NCI-H2029 treated with DMSO at 0.1 percent for 48 hours (cell line): ENCODE data around the gene CRTC1.
A peak's percentile ranks its signal among the peaks of the same experiment; 100 is the strongest.

Experiments
- DNase-seq: peaks from one replicate; lab custom pipeline; 2025; lab: John Stamatoyannopoulos, UW

CRTC1 gene

GRCh38 chr19:18749362-18750231, 66.1 kb downstream of the CRTC1 start:
- DNase-seq: no peak

DNA sequence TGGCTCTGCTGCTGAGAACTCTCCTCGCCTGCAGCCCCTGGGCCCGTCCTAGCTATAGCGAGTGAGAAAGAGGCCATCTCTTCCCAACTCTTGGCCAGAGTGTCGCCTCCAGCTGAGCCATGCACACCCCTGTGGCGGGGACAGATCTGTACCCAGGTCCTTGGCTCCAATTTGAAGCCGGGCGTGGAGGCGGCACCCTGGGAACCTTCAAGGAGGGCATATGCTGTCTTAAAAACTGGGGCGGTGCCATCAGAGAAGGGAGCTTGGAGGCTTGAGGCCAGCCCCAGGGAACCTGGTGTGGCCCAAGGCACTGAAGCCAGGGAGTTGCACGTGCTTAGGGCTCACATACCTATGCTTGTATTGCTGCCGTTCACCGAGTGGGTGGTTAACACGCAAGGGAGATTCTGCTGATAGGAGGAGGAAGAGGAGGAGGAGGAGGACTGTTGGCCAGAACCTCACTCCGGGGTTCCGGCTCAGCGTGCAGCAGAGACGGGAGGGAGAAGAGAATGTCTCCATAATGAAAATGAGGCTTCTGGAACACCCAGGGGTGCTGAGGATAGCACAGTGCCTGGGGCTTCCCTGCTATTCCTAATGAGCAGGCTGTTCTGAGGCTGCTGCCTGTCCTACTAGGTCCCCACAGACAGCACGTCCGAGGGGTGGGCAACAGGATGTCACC, 67.0 kb downstream of the CRTC1 start:
- no peak for DNase-seq

GRCh38 chr19:18751571-18751970, 68.1 kb downstream of the CRTC1 start:
- no peak for DNase-seq

- no peak for DNase-seq
These were observed 71.0 kb downstream of the CRTC1 start for GRCh38 chr19:18754501-18754900.

GRCh38 chr19:18756896-18757295, 73.4 kb downstream of the CRTC1 start:
- DNase-seq: no peak

DNA sequence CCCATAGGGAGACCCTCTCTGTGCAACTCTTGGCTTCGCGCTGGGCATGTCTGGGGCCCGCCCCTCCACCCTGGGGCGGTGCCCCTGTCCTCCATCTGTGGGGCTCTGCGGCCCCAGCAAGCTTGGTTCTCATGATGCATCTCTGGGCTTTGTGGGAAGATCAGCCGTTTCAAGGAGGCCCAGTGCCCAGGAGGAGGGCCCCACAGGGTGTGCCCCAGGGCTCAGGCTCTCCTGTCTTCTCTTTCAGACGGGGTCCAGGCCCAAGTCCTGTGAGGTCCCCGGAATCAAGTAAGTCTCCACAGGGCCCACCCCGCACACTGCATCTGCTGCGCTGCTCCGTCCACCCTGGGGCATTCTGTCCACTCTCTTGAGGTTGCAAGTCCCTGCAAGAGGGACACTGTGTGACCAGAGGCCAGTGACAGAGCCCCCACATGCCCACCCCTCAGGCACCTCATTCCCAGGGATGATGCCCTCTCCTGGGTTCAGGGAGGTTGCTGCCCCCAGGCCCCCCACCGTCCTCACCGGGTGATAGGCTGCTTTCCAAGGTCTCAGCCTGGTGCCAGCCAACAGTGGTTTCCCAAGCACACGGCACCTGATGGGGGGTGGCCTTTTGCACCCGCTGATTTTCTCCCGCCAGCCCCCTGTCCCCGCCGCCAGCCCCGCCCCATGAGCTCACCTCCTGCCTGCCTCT, 76.0 kb downstream of the CRTC1 start:
- no peak for DNase-seq

- DNase-seq: no peak
These were observed 76.5 kb downstream of the CRTC1 start for GRCh38 chr19:18759995-18760426.

GRCh38 chr19:18760440-18761383, 77.2 kb downstream of the CRTC1 start:
- DNase-seq: no peak

GRCh38 chr19:18761531-18762110, 78.1 kb downstream of the CRTC1 start:
- peak; percentile 15 for DNase-seq

DNA sequence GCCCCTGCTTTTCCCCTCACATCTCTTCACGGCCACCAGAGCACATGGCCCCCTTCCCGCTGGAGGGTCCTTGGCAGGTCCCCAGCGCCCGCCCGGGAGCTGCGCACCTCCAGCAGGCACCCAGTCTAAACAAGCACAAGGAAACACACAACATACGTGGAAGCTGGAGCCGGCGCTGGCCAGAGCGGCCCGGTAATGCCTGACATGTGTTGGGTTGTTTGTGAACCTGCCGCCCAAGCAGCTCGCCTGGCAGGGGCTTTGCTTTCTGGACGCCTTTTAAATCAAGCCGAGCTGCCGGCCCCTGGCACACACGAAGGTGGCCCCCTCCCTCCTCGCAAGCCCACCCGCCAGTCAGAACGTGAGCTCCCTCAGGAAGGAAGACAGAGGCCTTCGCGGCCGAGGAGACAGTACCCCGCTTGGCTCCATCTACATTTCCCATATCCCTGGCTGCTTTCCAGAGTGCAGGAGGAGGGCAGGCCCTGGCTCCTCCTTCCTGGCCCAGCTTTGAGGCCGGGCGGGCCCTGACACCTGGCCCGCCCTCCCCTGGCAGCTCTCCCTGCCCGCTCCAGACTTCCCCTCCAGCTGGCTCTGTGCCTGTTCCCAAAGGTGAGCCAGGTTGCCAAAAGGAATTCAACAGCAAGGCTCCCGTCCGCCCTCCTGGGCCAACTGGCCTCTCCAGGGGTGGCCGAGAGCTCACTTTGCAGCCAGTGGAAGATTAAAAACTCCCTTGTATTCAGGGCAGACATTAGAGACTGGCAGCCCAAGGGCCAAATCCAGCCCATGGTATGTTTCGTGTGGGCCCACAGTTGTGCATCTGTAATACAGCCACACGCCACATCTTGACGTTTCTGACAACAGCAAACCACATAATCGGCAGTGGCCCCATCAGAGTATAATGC, 78.9 kb downstream of the CRTC1 start:
- DNase-seq: peak; percentile 95

- no peak for DNase-seq
These were observed 80.5 kb downstream of the CRTC1 start for GRCh38 chr19:18763674-18764590.

GRCh38 chr19:18764591-18765051, 81.1 kb downstream of the CRTC1 start:
- no peak for DNase-seq

- DNase-seq: peak; percentile 86
These were observed 81.7 kb downstream of the CRTC1 start for GRCh38 chr19:18765224-18765623.

DNA sequence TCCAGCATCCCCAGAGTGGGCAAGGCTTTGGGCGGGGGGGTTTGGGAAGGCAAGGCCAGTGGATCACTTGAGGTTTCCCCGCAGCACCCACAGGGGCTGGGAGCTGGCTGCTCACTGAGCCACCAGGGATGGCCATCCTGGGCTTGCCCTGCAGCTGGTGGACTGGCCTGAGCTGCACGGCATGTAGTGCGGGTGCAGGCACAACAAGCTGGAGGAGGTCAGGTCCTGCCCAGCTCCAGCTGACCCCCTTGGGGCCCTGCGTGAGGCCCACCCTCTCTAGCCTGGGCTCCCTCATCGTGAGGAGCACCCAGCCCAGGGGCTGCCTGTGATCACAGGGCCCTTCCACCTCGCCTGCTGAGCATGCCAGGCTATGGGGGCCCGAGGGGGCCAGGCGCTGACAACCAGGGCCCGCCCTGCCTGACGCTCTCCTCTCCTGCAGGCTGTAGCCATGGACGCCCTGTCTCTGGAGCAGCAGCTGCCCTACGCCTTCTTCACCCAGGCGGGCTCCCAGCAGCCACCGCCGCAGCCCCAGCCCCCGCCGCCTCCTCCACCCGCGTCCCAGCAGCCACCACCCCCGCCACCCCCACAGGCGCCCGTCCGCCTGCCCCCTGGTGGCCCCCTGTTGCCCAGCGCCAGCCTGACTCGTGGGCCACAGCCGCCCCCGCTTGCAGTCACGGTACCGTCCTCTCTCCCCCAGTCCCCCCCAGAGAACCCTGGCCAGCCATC, 84.7 kb downstream of the CRTC1 start:
- no peak for DNase-seq

DNA sequence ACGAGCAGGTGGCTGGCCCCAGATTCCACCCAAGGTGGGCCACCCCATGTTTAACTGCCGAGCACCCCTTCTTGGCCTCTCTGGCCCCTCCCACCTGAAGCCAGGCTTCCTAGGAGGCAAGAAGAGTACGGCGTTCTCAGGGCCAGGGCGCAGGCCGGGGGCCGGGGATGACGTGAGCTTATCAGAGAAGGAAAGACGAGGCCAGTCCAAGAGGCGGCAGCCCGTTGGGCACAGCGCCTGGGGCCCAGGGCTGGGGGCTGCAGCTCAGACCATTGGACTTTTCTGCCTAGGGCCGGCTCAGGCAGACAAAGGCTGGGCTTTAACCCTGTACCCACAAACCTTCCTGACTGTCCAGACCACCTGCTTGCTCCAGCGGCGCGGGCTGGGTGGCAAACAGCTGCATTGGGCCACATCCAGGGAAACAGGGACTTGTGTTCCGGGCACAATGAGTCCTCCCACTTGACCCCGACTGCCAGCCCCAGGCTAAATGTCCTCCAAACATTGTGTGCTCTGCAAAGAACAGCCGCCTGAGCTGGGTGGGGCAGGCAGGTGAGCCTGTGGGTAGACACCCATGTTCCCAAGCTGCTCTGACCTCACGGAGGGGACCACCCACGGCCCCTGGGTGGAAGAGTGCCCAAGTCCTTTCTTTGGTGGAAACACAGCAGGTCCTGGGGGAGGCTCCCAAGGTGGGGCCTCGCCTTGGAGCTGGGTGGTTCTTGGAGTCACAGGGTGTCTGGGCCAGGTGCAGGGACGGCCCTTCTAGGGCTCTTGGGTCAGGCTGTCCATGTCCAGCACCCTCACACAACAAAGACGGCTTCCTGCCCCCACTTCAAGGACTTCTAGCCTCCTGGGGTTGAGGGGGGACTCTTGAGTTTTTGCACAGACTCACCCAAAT, 85.8 kb downstream of the CRTC1 start:
- DNase-seq: peak; percentile 56

DNA sequence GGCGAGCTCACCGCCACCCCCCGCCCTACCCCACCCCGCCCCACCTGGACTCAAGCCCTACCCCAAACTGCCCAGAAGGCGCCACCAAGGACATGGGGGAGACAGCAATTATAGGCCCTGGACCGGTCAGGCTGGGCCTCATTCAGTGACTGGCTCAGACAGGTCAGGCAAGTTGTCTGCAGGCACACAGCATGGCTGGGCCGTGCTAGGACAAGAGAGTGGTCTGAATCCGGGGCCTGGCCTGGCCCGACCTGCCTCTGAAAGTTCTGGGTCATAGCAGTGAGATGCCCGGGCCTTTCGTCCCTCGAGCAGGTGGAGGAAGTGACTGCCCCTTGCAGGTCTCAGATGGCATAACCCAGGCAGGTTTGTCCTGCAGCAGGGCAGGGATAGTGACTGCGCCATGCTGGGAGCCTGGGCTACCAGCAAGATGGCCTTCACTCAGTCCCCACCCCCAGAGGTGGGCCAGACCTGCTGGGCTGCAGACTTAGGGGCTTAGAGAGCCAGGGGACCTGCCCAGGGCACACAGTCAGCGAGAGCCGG, 86.6 kb downstream of the CRTC1 start:
- no peak for DNase-seq
